HG03432 (cell line): ENCODE results near the gene TKT.
A peak's percentile ranks its signal among the peaks of the same experiment; 100 is the strongest.
"Not testable (repeated sequence)": the region's sequence is repeated elsewhere in the genome, so short reads cannot be mapped to it uniquely, and the experiment has no call there.

Source experiments
- ATAC-seq: cut with Tn5 transposase; IDR thresholded peaks from one replicate; pipeline ENCODE4 v1.9.1; 2021; ENCODE audit warnings: mild to moderate bottlenecking, moderate library complexity; ENCODE audit not compliant: unreplicated experiment

Gene TKT

GRCh38 chr3:53255775-53256703, at the start of gene TKT:
Gene TKT, minus strand, starts transcription at chr3:53256022. Its CDS starts 80 bp downstream, at chr3:53255942.
- ATAC-seq: peak; percentile 61

- ATAC-seq: no peak
Observed at GRCh38 chr3:53303957-53304356, 48.1 kb upstream of the TKT start.

GRCh38 chr3:53303549-53303948, 47.7 kb upstream of the TKT start:
- ATAC-seq: no peak

GRCh38 chr3:53300826-53301225, 45.0 kb upstream of the TKT start:
- no peak for ATAC-seq

- not testable (repeated sequence) for ATAC-seq
Observed at GRCh38 chr3:53299611-53300023, 43.8 kb upstream of the TKT start.

- no peak for ATAC-seq
Observed at GRCh38 chr3:53295410-53295809, 39.6 kb upstream of the TKT start.

GRCh38 chr3:53293867-53294266, 38.0 kb upstream of the TKT start:
- ATAC-seq: no peak

GRCh38 chr3:53288214-53288613, 32.4 kb upstream of the TKT start:
- no peak for ATAC-seq

GRCh38 chr3:53287131-53287629, 31.4 kb upstream of the TKT start:
- no peak for ATAC-seq

GRCh38 chr3:53286727-53287126, 30.9 kb upstream of the TKT start:
- no peak for ATAC-seq

GRCh38 chr3:53282581-53282980, 26.8 kb upstream of the TKT start:
- ATAC-seq: no peak

GRCh38 chr3:53278667-53279066, 22.8 kb upstream of the TKT start:
- no peak for ATAC-seq

- ATAC-seq: no peak
Observed at GRCh38 chr3:53274938-53275605, 19.2 kb upstream of the TKT start.

GRCh38 chr3:53273146-53273670, 17.4 kb upstream of the TKT start:
- no peak for ATAC-seq

- peak; percentile 75 for ATAC-seq
Observed at GRCh38 chr3:53269888-53270880, 14.4 kb upstream of the TKT start.

- not testable (repeated sequence) for ATAC-seq
Observed at GRCh38 chr3:53269193-53269592, 13.4 kb upstream of the TKT start.

GRCh38 chr3:53267766-53268165, 11.9 kb upstream of the TKT start:
- no peak for ATAC-seq

GRCh38 chr3:53264718-53265117, 8.9 kb upstream of the TKT start:
- ATAC-seq: no peak

- no peak for ATAC-seq
Observed at GRCh38 chr3:53263907-53264306, 8.1 kb upstream of the TKT start.

GRCh38 chr3:53261712-53262111, 5.9 kb upstream of the TKT start:
- no peak for ATAC-seq
